ENCODE results near the gene ORMDL1. TPM values are rescaled to one million over a fixed set of nuclear protein-coding genes. Genes with fewer than 3 reads are reported as not detected.
A peak's percentile ranks its signal among the peaks of the same experiment; 100 is the strongest.

The ORMDL1 gene
- total and polyA plus RNA-seq, 2 of the 13 experiments (the other 11 are each of a cell fraction or from before 2014, with no cell fraction given) = 67.5 to 160 TPM

GRCh38 chr2:189783927-189784867 lies at the start of gene ORMDL1, which contains the start of gene PMS1 (continued):
- TF ChIP-seq HBP1 (CRISPR knock-in tag; IDR thresholded peaks at IDR 0.05; ENCODE audit: low read depth) = peak; percentile 95
- TF ChIP-seq ZNF788 (CRISPR knock-in tag; IDR thresholded peaks at IDR 0.05; ENCODE audit: borderline replicate concordance) = peak; percentile 83; the same call in 1 of the 2 replicates
- TF ChIP-seq ZSCAN5A (CRISPR knock-in tag; IDR thresholded peaks at IDR 0.05; ENCODE audit: borderline replicate concordance) = peak; percentile 92
- TF ChIP-seq YEATS4 (CRISPR knock-in tag; IDR thresholded peaks at IDR 0.05; ENCODE audit: borderline replicate concordance) = peak; percentile 98; the same call in 1 of the 2 replicates
- no peak for TF ChIP-seq KLF9 (CRISPR knock-in tag; IDR thresholded peaks at IDR 0.05; ENCODE audit: low read depth)
- TF ChIP-seq ZNF33A (CRISPR knock-in tag; IDR thresholded peaks at IDR 0.05; ENCODE audit: borderline replicate concordance) = no peak
- TF ChIP-seq ZFY (CRISPR knock-in tag; IDR thresholded peaks at IDR 0.05) = peak; percentile 99
- TF ChIP-seq CENPBD1 (CRISPR knock-in tag; IDR thresholded peaks at IDR 0.05; ENCODE audit: borderline replicate concordance, low read depth) = no peak
- TF ChIP-seq ATF5 (CRISPR knock-in tag; IDR thresholded peaks at IDR 0.05; ENCODE audit: low read depth) = 0 out of 2 replicates have a peak, but pooled peaks have one; percentile 74
- TF ChIP-seq ZNF672 (CRISPR knock-in tag; IDR thresholded peaks at IDR 0.05) = peak; percentile 50; the same call in 1 of the 2 replicates
- TF ChIP-seq POLR2G (IDR thresholded peaks at IDR 0.05; ENCODE audit: low read depth, low read length) = peak; percentile 98
- TF ChIP-seq KMT2A (CRISPR knock-in tag; IDR thresholded peaks at IDR 0.05) = peak; percentile 94
- TF ChIP-seq NPAS2 (CRISPR knock-in tag; IDR thresholded peaks at IDR 0.05; ENCODE audit: borderline replicate concordance) = no peak
- peak; percentile 98 for TF ChIP-seq ZNF407 (CRISPR knock-in tag; IDR thresholded peaks at IDR 0.05; ENCODE audit: not compliant biosample characterization)
- no peak; the same call in 1 of the 2 replicates for TF ChIP-seq ZNF143 (CRISPR knock-in tag; IDR thresholded peaks at IDR 0.05)
